Spleen (tissue), 11 donors: ENCODE data around the gene MEOX2. TPM values are rescaled to one million over a fixed set of nuclear protein-coding genes. Genes with fewer than 3 reads are reported as not detected.

Experiments used
- DNase-seq: peaks from one replicate; pipeline ENCODE4 v3.0.0-alpha.2; 2020
- H3K27ac ChIP-seq, 8 donors: fragments of 200-600 bp; sonication (generic) in 7 of 8; 1 replicate in 4 of 8; 2 replicates in 4 of 8; pipeline versions ENCODE4 v1.5.0 to v1.8.0; 2016 to 2021; ENCODE audit warnings: inconsistent platforms in 4 of 8, mild to moderate bottlenecking in 4 of 8, moderate library complexity in 1 of 8
- H3K27me3 ChIP-seq, 7 donors: fragments of 200-600 bp; sonication (generic) in 6 of 7; replicated peaks in 1 of 7; 1 replicate in 4 of 7; 2 replicates in 3 of 7; pipeline versions ENCODE4 v1.5.0 to v1.8.0; 2016 to 2021; ENCODE audit warnings: inconsistent platforms in 3 of 7, mild to moderate bottlenecking in 1 of 7
- H3K36me3 ChIP-seq, 6 donors: fragments of 200-600 bp; sonication (generic) in 5 of 6; 1 replicate in 4 of 6; 2 replicates in 2 of 6; pipeline versions ENCODE4 v1.5.0 to v1.8.0; 2016 to 2021; ENCODE audit warnings: inconsistent platforms in 2 of 6
- H3K4me1 ChIP-seq, 6 donors: fragments of 200-600 bp; sonication (generic) in 5 of 6; 1 replicate in 3 of 6; 2 replicates in 3 of 6; pipeline versions ENCODE4 v1.5.0 to v1.8.0; 2016 to 2021; ENCODE audit warnings: inconsistent platforms in 3 of 6
- H3K4me3 ChIP-seq, 8 donors: fragments of 200-600 bp; sonication (generic) in 7 of 8; 1 replicate in 4 of 8; 2 replicates in 4 of 8; pipeline versions ENCODE4 v1.5.0 to v1.8.0; 2016 to 2021; ENCODE audit warnings: inconsistent platforms in 4 of 8, mild to moderate bottlenecking in 4 of 8, moderate library complexity in 2 of 8
- H3K9me3 ChIP-seq, 8 donors: fragments of 200-600 bp; sonication (generic) in 7 of 8; 1 replicate in 4 of 8; 2 replicates in 4 of 8; pipeline versions ENCODE4 v1.5.0 to v1.8.0; 2016 to 2021; ENCODE audit warnings: inconsistent platforms in 4 of 8
- POLR2A ChIP-seq, 3 donors: fragments of 450-650 bp; IDR thresholded peaks; one replicate each; pipeline ENCODE4 v1.5.1; 2017; ENCODE audit warnings: antibody characterized with exemption in 3 of 3, mild to moderate bottlenecking in 1 of 3
- POLR2AphosphoS5 ChIP-seq, 3 donors: sonication (generic); formaldehyde crosslinking; IDR thresholded peaks; one replicate each; pipeline ENCODE4 v1.5.1; 2017; ENCODE audit warnings: antibody characterized with exemption in 3 of 3
- WGBS, 5 donors: extraction: QIAGEN DNeasy Blood & Tissue Kit in 3 of 5; methylation state at CpG; one replicate each; pipeline versions ENCODE4 v1.1.5 to v1.1.7; 2013 to 2018; 5-methylcytosine and 5-hydroxymethylcytosine counted together
- intact Hi-C: fragments of 100-400 bp; cut with DNase I; formaldehyde crosslinking; loops from one replicate; pipeline ENCODE4 v1.15.0; 2023; ENCODE audit warnings: low total_unique reads
- polyA plus RNA-seq, 3 donors: library from polyadenylated mRNA; stranded (reverse); fragments of 200-250 nt; gene quantifications; one replicate each; pipeline ENCODE4 v1.2.1, GENCODE V29; 2013
- total RNA-seq, 7 donors: library from RNA; depleted of rRNA in 3 of 7; stranded (reverse); fragments of >200 nt in 3 of 7; fragmentation: NEBNext Ultra II Directional in 4 of 7; extraction: Animal tissue kit (Norgen Biotek cat#: 25700) in 4 of 7; gene quantifications; one replicate each; pipeline versions ENCODE4 v1.1.0 to v1.2.1, GENCODE V29; 2016 to 2021
- TF ChIP-seq, protein P1 (sequence below), 11 experiments: fragments of 200-600 bp in 7 of 11; fragments of 450-650 bp in 4 of 11; sonication (generic) in 4 of 11; IDR thresholded peaks in 8 of 11; conservative IDR thresholded peaks in 3 of 11; 1 replicate in 7 of 11; 2 replicates in 4 of 11; pipeline versions ENCODE4 v1.4.0 to v1.8.0; 2016 to 2021; ENCODE audit warnings: antibody characterized with exemption in 11 of 11, inconsistent platforms in 4 of 11, mild to moderate bottlenecking in 1 of 11
- donor health status: healthy with polysubstance abuse.
- donor health status: DM: no; HTN: no; CAD: no; lungs with moderate emphysema.
- donor health status: DM: no; HTN: no; CAD: no.
- donor health status: Bipolar disorder and iron deficiency.
- donor health status: healthy.
- donor health status: DM: no; HTN: no; CAD: no.
- donor health status: DM: yes; HTN: yes; CAD: no.

The MEOX2 gene
- total and polyA plus RNA-seq, 10 donors = 0.24 to 1.2 (median 0.64) TPM; not detected in 1

DNA sequence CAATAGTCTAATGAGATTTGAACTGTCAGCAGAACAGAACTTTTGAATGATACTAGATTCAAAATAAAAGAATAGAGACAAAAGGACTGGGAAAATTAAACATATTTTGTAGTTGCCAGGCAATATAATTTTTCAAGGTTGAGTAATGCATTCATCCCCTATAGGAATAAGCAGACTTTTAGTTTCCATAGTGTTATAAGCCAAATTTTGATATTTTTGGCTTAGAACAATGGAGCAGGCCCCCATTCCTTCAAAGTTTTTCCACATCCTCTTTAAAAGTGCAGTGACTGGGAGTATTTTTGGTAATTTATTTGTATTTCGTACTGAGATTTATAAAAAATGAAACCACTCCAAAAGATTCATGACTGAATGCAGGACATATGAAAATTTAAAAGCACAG is 24.0 kb downstream of the MEOX2 start:
- intact Hi-C loops = no loop called here
- TF ChIP-seq, protein P1, sequence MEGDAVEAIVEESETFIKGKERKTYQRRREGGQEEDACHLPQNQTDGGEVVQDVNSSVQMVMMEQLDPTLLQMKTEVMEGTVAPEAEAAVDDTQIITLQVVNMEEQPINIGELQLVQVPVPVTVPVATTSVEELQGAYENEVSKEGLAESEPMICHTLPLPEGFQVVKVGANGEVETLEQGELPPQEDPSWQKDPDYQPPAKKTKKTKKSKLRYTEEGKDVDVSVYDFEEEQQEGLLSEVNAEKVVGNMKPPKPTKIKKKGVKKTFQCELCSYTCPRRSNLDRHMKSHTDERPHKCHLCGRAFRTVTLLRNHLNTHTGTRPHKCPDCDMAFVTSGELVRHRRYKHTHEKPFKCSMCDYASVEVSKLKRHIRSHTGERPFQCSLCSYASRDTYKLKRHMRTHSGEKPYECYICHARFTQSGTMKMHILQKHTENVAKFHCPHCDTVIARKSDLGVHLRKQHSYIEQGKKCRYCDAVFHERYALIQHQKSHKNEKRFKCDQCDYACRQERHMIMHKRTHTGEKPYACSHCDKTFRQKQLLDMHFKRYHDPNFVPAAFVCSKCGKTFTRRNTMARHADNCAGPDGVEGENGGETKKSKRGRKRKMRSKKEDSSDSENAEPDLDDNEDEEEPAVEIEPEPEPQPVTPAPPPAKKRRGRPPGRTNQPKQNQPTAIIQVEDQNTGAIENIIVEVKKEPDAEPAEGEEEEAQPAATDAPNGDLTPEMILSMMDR (IDR thresholded peaks at IDR 0.05 in 8 of 11, conservative IDR thresholded peaks at IDR 0.05 in 3 of 11) = no peak
- no peak for TF ChIP-seq POLR2A (IDR thresholded peaks at IDR 0.05)
- no peak for TF ChIP-seq POLR2AphosphoS5 (IDR thresholded peaks at IDR 0.05)
- Histone ChIP-seq H3K27ac (no peak overlapping the region), H3K4me1 (no peaks in the 10 kb centered on the region), H3K9me3 (no peaks in the 10 kb centered on the region), H3K4me3 (no peak overlapping the region), H3K27me3 (no peaks in the 10 kb centered on the region), H3K36me3 (no peaks in the 10 kb centered on the region)
- 70 to 83% (median 73%) methylated on average over 1 of the region's 1 CpG for WGBS, 5 donors
- no peak for DNase-seq

DNA sequence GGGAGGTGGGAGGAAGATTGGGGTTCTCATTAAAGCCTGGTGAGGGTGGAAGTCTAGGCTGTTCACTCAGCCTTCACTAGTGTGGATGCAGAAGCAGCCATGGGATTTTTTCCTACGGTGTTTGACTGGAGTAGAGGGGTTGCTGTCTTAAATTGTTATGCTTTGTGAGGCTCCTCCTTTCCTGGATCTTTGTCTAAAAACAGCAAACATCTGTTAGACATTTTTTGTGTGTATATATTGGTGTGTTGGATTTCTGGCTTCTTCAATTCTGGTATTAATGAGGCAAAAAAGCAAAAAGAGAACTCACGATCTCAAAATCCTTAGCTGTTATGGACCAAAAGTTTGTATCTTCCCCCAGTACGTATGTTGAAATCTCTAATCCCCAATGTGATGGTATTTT is 28.2 kb downstream of the MEOX2 start:
- peaks cover 0 to 3% (median 0%) of the 10 kb centered on the region in 8 donors for H3K9me3 ChIP-seq
- WGBS, 5 donors = 51 to 92% (median 71%) methylated on average over 3 of the region's 3 CpGs
- TF ChIP-seq POLR2A (IDR thresholded peaks at IDR 0.05) (no peak), POLR2AphosphoS5 (IDR thresholded peaks at IDR 0.05) (no peak)
- TF ChIP-seq, protein P1 (IDR thresholded peaks at IDR 0.05 in 8 of 11, conservative IDR thresholded peaks at IDR 0.05 in 3 of 11) = no peak
- intact Hi-C loops = no loop called here
- H3K4me3 ChIP-seq = no peak overlapping the region
- DNase-seq = no peak
- no peaks in the 10 kb centered on the region for H3K27me3 ChIP-seq
- H3K4me1 ChIP-seq = no peaks in the 10 kb centered on the region
- H3K27ac ChIP-seq = no peak overlapping the region
- H3K36me3 ChIP-seq = no peaks in the 10 kb centered on the region

DNA sequence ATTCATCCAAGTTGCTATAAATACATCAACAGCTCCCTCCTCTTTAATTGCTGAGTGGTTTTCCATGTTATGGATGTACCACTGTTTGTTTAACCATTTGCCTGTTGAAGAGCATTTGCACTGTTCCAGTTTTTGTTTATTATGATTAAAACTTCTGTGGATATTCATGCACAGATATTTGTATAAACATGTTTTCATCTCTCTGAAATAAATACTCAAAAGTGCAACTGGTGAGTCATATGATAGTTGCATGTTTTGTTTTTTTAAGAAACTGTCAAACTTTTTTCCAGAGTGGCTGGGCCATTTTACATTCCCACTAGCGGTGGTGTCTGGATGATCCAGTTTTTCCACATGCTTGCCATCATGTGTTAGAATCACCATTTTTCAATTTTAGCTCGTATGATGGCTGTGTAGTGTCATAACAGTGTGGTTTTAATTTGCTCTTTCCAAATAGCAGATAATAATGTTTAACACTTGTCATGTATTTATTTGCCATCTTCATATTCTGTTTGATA is 33.6 kb downstream of the MEOX2 start:
- DNase-seq = no peak
- no peaks in the 10 kb centered on the region for H3K4me1 ChIP-seq
- intact Hi-C loops = no loop called here
- no peaks in the 10 kb centered on the region for H3K27me3 ChIP-seq
- no peak overlapping the region for H3K27ac ChIP-seq
- no peaks in the 10 kb centered on the region for H3K36me3 ChIP-seq
- 68 to 79% (median 77%) methylated on average over 2 of the region's 2 CpGs for WGBS, 5 donors
- no peak for TF ChIP-seq POLR2AphosphoS5 (IDR thresholded peaks at IDR 0.05)
- no peak for TF ChIP-seq POLR2A (IDR thresholded peaks at IDR 0.05)
- TF ChIP-seq, protein P1 (IDR thresholded peaks at IDR 0.05 in 8 of 11, conservative IDR thresholded peaks at IDR 0.05 in 3 of 11) = no peak
- peaks cover 0 to 3% (median 0%) of the 10 kb centered on the region in 8 donors for H3K9me3 ChIP-seq
- H3K4me3 ChIP-seq = no peak overlapping the region

DNA sequence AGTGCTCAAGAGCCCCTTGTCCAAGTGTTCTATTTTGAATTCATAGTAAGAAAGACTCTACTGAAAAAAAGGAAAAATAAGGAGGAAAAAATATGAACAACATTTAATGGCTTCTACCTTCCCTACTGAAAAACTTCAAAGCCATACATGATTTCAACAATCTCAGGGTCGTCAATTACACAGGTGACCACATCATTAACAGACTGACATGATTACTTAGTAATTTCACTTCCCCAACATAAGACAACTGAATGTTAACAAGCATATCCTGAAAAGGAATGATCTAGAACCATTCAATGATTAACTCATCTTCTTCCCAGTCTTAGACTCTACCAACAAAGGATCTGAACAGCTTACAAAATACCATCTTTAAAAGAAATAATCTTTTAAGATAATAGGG is 34.8 kb downstream of the MEOX2 start:
- Histone ChIP-seq H3K36me3 (no peaks in the 10 kb centered on the region), H3K27me3 (no peaks in the 10 kb centered on the region), H3K27ac (no peak overlapping the region), H3K9me3 (peaks cover 0 to 3% (median 0%) of the 10 kb centered on the region in 8 donors), H3K4me1 (no peaks in the 10 kb centered on the region), H3K4me3 (no peak overlapping the region)
- WGBS, 5 donors = 45 to 65% (median 53%) methylated on average over 1 of the region's 1 CpG
- DNase-seq = no peak
- TF ChIP-seq, protein P1 (IDR thresholded peaks at IDR 0.05 in 8 of 11, conservative IDR thresholded peaks at IDR 0.05 in 3 of 11) = no peak
- no peak for TF ChIP-seq POLR2AphosphoS5 (IDR thresholded peaks at IDR 0.05)
- TF ChIP-seq POLR2A (IDR thresholded peaks at IDR 0.05) = no peak
- intact Hi-C loops = no loop called here
